COR-L47 (cell line): ENCODE data around the gene ABCD1.
"Not testable (repeated sequence)": the region's sequence is repeated elsewhere in the genome, so short reads cannot be mapped to it uniquely, and the experiment has no call there.

Experiments
- DNase-seq: peaks from one replicate; lab custom pipeline; 2025; lab: John Stamatoyannopoulos, UW

The ABCD1 gene

DNA sequence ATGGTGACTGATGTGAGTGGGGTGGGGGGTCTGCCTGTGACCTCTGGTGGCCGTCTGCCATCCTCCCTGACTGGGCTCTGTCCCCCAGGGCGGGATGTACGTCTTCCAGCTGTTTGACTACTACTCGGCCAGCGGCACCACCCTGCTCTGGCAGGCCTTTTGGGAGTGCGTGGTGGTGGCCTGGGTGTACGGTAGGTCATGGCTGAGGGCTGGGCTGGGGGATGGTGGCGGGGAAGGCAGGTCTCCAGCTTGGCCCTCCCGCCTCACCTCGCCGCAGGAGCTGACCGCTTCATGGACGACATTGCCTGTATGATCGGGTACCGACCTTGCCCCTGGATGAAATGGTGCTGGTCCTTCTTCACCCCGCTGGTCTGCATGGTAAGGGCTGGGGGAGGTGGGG is 30.4 kb upstream of the ABCD1 start:
- not testable (repeated sequence) for DNase-seq

DNA sequence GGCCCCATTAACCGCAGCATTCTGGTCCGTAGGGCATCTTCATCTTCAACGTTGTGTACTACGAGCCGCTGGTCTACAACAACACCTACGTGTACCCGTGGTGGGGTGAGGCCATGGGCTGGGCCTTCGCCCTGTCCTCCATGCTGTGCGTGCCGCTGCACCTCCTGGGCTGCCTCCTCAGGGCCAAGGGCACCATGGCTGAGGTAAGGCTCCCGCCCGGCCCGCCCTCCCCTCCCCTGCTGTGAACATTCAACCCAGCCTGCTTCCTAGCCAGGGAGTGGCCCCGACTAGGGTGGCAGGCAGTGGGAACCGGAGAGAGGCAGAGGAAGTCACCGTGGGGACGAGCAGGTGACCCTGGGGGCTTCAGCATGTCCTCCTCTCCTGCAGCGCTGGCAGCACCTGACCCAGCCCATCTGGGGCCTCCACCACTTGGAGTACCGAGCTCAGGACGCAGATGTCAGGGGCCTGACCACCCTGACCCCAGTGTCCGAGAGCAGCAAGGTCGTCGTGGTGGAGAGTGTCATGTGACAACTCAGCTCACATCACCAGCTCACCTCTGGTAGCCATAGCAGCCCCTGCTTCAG is 29.9 kb upstream of the ABCD1 start:
- DNase-seq = no peak

DNA sequence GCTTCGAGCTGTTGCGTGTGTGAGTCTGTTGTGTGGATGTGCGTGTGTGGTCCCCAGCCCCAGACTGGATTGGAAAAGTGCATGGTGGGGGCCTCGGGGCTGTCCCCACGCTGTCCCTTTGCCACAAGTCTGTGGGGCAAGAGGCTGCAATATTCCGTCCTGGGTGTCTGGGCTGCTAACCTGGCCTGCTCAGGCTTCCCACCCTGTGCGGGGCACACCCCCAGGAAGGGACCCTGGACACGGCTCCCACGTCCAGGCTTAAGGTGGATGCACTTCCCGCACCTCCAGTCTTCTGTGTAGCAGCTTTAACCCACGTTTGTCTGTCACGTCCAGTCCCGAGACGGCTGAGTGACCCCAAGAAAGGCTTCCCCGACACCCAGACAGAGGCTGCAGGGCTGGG is 28.6 kb upstream of the ABCD1 start:
- DNase-seq = no peak

DNA sequence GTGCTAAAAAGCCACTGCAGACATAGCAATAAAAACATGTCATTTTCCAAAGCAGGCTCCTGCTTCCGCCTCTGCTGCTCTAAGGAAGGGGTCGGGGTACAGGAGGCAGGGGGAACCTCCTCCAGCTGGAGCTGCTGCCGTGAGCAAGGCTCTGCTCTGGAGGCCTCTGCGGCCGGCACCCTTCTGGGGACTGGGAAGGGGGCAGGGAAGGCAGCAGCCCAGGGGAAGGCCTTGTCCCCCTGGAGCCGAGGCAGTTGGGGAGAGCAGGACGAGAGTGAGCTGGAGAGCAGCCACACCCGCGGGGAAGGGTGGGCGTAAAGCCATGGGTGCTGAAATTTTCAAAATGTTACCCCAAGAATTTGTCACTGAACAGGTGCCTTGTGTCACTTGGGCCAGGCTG is 28.1 kb upstream of the ABCD1 start:
- not testable (repeated sequence) for DNase-seq

DNA sequence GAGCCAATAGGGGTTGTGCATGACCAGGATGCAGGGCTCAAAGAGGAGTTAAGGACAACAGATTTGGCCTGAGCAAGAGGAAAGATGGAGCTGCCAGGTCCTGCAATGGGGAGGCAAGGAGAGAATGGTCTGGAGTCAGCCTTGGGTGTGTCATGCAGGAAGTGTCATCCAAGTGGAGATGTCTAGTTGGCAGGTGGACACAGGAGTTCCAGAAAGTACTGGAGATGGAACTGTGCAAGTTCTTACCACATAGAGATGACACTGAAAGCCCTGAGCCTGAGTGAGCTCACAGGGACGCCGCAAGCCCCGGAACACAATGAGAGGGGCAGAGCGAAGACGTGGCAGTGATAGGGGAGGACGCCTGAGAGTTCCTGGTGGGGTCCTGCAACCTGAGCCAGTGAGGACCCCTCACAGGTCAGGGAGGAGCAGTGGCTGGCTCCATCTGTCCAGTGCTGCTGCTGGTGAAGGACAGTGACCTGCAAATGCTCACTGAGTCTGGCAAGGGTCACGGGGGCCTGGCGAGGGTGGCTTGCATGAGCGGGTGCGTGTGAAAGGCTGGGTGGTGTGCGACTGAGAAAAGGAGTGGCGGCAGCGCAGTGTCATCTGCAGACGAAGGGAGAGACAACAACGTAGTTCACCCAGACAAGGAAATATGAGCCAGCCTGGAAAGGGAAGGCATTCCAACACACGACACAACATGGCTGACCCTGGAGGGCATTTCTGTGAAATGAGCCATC is 27.5 kb upstream of the ABCD1 start:
- not testable (repeated sequence) for DNase-seq

DNA sequence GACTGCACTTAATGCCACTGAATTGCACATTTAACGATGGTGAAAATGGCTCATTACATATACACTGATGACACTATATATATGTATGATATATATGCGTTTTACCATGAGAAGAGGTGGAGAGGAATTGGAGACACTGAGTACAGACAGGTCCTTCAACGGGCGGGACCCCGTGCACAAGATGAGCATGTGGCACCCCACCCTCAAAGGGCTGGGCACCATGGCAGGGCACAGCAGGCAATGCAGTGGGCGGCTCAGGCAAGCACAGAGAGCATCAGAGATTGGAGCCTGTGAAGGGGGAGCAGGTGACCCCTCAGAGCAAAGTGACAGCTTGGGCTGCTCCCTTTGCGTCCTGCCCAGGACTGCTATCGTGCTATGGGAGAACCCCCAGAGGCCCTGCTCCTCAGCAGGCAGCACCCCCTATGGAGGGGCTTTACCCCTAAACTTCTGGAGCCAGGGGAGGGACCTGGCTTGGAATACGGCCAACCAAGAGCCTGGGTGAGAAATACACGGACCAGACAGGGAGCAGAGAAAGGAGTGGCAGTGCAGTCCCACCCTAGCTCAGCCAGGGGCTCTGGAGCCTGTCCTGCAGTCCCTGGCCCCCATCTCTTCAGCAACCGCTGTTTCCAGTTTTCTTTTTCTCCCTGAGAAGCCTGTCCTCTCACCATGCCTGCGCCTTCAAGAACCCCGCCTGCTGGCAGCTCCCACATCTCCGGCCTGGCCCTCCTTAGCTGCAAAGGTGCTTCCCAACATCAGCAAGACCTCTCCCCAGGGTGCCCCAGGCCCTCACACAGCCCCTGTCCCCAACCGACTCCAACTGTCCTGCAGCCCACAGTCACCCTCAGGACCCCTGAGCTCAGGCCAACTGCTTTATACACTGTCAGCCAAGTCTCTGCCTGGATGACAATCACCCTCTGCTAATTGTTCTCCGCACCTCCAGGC is 26.5 kb upstream of the ABCD1 start:
- no peak for DNase-seq

DNA sequence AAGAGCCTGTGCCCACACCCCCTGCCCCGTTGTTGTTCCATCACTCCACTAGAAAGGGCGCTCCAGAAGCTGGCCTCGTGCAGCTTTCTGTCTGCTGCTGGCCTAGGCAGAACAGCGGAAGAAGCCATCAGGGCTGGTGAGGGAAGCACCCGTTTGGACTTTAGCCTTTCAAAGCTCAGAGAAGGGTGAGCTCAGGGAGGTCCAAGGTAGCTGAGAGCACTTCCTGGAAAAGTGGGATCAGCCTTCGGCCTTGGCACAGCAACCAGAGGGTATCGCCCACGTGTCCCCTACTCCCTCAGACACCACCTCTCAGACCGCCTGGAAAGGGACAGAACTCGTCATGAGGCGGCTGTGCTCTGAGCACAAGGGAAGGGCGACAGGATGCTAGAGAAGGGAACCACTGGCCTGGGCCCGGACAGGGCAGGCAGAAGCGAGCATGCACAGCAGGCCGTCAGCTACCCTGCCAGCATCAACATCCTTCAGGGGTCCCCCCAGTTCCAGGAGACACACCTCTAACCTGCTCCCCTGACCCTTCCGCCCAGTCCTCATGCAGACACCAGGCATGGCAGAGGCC is 25.4 kb upstream of the ABCD1 start:
- DNase-seq = not testable (repeated sequence)

DNA sequence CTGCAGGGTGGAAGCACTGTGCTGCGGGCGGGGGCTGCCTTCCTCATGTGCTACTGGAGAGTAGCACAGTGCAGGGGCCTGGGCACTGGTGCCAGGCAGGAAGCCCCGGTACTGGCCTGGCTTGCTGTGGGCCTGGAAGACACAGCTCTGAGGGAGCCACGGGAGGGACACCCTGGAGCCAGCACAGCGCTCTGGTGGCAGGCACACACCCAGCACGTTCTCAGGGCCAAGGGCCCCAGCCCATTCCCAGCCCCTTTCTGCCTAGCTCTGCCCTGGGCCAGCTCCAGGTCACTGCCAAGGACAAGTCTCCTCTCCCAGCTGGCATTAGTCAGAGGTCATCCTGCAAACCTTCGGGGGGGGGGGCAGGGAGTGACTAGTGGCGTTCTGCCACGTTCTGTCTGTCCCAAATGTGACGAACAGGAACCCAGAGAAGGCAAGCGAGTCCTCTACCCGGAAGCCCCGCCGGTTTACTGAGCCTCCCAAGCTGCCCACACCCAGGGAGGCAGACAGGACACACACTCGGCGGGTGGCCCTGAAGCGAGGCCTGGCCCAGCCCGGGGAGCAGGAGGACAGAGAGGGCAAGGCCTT is 24.8 kb upstream of the ABCD1 start:
- DNase-seq = not testable (repeated sequence)

DNA sequence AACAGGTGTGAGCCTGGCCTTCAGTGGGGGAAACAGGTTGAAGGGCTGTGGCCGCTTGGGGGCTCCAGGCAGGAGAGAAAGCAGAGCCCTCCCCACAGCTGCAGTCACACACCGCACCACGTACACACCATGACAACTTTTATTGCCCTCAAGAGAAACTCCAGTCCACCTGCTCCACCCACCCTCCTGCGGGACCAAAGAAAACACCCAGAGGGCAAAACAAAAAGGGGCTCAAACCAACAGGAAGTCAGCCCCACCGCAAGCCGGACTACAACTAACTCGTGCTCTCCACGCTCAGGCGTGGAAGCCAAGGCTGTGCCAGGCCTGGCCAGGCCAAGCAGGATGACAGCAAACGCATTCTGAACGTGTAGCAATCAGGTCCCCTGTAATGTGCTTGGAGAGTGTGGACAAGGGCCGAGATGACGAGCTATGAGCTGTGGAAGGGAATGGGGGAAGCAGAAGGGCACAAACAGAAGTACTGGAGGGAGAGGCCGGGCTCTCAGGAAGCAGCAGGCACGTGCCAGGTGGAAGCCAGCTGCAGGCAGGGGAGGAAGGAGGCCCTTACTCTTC is 24.2 kb upstream of the ABCD1 start:
- DNase-seq = no peak

DNA sequence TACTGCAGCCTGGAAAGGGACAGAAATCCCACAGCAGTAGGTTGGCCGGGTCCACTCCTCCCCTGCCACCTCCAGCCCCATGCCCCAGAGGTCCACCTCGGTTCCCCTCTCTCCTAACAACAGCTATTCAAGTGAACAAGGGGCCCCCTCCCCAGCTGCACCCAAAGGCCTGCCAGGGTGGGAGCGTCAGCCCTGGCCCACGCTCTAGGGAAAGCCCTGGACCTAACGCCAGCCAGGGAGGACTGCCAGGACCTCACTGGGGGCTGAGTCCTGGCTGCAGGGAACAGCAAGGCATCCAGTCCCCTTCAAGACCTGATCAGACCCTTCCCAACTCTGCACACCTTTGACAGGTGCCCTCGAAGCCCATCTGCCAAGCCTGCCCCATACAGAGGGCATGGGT is 23.7 kb upstream of the ABCD1 start:
- DNase-seq = no peak

DNA sequence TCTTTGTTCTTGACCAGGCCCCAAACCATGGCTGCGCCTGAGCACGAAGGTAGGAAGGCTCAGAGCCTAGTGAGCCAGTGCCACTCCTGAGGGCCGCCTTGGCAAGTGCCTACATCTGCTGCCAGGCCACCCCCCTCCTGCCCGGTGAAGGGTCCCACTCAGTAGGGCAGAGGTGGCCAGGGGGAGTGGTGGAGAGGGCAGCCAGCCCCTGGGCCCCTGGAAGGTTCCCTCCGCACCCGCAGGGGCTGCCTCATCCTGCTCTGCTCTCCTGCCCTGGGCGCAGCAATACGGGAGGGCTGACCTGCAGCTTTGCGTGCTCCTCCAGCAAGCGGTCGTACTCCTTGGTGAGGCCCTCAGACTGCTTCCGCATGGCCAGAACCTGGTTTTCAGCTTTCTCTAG is 22.9 kb upstream of the ABCD1 start:
- no peak for DNase-seq

DNA sequence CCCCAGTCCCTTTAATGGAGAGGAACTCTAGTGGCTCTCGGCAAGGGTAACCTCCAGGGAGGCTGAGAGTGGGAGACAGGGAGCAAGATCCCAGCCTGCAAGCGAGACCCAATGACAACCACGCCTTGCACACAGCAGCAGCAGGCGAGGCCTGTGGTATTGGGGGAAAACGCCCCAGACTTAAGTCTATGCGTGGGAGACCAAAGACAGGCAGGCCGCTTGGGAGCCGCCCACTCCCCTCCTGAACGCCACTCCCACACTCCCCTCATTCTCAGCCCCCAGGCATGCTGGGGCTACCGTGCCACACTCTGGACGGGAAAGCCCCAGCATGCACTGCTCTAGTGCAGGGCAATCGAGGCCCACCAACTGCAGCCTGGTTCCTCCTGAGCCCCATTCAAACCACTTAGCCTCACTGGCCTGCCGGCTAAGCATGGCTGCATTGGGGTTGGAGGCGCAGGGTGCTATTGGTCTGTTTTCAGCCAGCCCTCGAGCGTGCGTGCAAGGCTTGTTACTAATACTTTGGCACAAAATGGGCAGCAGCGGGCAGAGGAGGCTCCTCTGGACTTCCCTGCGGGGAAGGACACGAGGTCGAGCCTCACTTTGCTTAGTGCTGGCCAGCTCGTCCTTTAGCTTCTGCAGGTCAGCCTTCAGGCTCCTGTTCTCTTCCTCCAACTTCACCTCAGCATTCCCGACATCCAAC is 22.2 kb upstream of the ABCD1 start:
- no peak for DNase-seq

DNA sequence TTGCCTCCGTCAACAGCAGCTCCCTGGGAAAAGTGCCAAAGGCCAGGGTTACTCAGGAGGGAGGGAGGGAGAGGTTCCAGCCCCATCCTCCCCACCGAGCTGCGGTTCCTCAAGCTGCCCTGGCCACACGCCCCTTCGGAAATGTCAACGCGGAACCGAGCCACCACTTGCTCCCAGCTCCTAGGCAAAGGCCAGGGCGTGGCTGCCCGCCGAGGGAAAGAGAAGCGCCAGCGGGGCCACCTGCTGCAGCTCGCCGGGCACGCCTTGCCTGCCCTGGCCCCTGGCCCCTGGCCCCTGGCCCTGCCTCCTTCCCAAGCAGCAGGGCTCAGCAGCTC is 21.7 kb upstream of the ABCD1 start:
- no peak for DNase-seq

DNA sequence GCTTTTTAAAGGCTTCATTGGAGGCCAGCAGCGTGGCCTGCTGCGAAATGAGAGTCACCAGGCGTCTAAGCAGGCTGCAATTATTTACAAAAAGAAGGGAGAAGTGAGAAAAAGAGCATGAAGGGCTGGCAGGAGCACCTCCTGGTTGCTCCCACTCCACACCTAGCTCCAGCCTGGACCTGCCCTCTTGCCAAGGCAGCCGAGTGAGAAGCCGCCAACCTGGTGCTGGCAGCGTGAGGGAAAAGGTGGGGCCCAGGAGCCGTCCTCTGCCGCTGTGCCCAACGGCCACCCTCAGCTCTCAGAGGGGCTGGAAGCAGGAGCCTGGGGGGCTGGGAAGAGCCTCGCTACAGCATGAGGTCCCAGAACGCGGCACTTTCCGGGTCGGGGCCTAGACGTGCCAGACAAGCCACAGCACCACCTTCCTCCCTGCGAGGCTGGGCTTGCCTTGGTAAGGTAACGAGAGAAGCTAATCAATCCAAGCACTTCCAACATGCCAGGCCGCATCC is 20.6 kb upstream of the ABCD1 start:
- no peak for DNase-seq

DNA sequence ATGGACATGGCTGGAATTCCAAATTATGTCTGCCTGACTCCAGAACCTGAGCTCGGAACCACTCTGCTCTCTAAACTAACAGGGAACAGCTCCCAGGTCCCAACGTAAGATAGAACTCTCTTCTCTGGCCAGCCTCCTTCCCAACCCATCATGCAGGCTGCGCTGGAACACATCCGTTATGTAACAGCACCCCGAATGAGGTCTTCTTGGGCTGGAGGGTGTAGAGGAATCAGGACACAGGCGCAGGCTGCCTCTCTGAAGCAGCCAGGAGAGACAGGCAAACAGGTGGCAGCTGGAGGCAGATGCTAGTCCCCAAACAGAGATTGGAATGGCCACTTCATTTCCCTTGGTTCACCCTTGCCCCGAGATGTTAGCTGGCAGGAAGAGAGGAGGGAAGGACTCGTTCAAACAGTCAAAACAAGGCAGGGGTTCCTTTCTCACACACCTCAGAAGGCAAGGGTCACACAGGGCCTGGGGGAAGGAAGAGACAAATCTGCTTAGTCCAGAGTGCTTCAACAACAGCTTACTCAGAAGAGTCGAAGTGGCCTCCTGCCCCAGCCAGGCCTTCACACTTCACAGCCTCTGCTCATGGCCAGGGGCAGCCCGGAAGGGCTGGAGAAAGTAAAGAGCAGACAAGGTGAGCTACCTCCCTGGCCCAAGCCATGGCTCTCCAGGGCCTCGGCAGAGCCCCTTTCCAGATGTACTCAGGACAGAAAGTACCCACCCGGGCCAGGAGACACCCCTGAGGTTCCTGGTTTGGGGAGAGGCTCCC is 19.8 kb upstream of the ABCD1 start:
- DNase-seq = not testable (repeated sequence)

DNA sequence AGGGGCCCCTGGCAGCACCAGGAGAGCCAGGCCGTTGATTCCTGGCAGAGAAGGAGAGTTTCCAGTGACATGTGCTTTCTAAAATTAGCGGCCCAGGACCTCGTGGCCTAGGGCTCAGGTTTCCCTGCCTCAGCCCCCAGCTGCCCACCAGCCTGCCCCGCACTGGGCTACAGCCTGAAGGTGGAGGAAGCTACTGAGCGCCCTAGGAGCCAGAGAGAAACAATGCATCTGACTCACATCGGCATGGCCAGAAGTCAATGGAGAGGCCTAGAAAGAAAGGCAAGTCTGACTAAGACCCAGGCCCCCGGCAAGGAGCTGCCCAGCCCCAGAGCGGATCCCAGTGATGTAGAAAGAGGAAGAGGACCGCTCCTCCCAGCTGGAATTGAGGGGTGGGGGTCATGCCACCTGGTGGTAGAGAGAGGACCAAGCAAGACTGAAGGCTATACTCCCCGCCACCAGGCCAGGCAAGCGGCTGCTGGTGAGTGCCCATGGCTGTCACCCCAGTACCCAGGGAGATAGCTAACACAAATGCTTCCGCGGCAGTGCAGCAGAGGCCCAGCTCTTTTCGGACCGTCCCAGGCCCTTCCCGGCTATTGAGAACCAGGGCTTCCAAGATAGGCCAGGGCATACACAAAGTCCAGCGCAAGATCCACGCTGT is 19.1 kb upstream of the ABCD1 start:
- DNase-seq = not testable (repeated sequence)

DNA sequence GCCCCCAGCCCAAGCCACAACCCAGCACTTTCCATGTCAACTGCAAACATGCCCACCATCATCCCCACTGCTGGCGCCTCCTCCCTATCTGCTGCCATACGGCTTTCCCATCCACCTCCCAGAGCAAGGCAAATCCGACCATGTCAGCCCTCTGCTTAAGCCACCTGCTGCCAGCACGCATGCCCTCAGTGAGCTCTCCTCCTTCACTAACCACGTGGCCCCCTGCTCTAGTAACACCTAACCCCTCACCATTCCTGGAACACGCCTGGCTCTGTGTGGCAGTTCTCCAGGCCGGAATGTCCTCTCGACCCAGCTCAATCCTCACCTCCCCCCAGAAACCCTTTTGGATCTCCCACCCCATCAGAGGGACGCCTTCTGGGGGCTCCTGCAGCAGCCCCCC is 17.9 kb upstream of the ABCD1 start:
- no peak for DNase-seq

DNA sequence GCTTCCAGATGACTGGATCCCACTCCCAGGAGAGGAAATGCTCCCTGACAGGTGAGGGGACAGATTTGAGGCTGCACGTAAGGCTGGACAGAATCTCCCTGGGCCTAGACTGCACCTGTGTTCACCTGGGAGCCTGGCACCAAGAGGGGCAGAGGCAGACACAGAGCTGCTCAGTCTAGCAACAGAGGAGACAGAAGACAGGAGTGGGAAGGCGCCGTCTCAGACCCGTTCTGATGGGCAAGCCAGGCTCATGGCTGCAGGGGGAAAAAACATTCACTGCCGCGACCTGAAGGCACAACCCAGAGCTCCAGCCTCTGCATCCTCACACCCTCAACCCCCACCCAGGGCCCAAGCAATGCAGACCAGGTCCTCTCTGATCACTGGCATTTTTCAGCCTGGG is 17.2 kb upstream of the ABCD1 start:
- DNase-seq = no peak

DNA sequence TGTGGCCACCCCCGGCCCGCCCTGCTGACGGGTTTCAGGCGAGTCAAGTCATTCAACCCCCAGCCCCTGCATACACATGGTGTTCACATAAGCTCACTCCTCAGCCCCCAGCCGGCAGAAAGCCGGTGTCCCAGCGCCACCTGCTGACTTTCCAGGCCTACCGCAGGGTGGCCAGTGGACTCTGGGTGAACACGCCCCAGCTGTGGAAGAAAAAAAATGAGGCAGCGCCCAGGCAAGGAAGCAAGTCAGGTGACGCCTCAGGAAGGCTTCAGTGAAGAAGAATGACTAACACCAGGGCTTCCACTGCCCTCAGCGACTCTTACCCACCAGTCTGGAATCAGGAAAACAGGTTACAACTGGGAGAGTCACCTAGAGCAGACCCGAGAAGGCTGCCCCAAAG is 16.2 kb upstream of the ABCD1 start:
- DNase-seq = peak; percentile 24
